Lower leg skin (tissue), 4 donors: ENCODE data around the gene RAB12. TPM values are rescaled to one million over a fixed set of nuclear protein-coding genes. Genes with fewer than 3 reads are reported as not detected.

Source experiments
- DNase-seq, 2 donors: peaks; one replicate each; pipeline ENCODE4 v3.0.0-alpha.2; 2019; ENCODE audit warnings: low spot score in 2 of 2
- H3K4me3 ChIP-seq: fragments of 200-600 bp; sonication (generic); 2 replicates; pipeline ENCODE4 v1.5.1; 2017; ENCODE audit warnings: mild to moderate bottlenecking, low read depth; ENCODE audit not compliant: poor library complexity, severe bottlenecking
- CTCF ChIP-seq, 3 donors: fragments of 450-650 bp; IDR thresholded peaks; one replicate each; pipeline ENCODE4 v1.5.1; 2016; ENCODE audit warnings: antibody characterized with exemption in 3 of 3, mild to moderate bottlenecking in 3 of 3, moderate library complexity in 2 of 3
- POLR2A ChIP-seq, 2 donors: fragments of 450-650 bp; IDR thresholded peaks; one replicate each; pipeline ENCODE4 v1.6.1; 2016 to 2017; ENCODE audit warnings: antibody characterized with exemption in 2 of 2, mild to moderate bottlenecking in 1 of 2, moderate library complexity in 1 of 2
- WGBS, 2 donors: methylation state at CpG; one replicate each; pipeline ENCODE4 v1.1.5; 2018; 5-methylcytosine and 5-hydroxymethylcytosine counted together
- intact Hi-C: fragments of 100-400 bp; cut with DNase I; formaldehyde crosslinking; loops from one replicate; pipeline ENCODE4 v1.15.0; 2023; ENCODE audit warnings: low total_unique reads
- total RNA-seq, 4 donors: library from RNA; depleted of rRNA; stranded (reverse); fragments of >200 nt; gene quantifications; one replicate each; pipeline ENCODE4 v1.1.0, GENCODE V29; 2016

The RAB12 gene
- total RNA-seq, 4 donors from 2014 or later, result 33.6 to 46.8 (median 44.4) TPM

- 74 to 95% methylated on average over 4 of the region's 4 CpGs for WGBS, 2 donors
- DNase-seq, result no peak
- TF ChIP-seq POLR2A (IDR thresholded peaks at IDR 0.05), result no peak
- no peak for TF ChIP-seq CTCF (IDR thresholded peaks at IDR 0.05)
- intact Hi-C loops, result no loop called here
- H3K4me3 ChIP-seq, result no peak overlapping the region
Measured at GRCh38 chr18:8675057-8675456, 65.8 kb downstream of the RAB12 start.

- H3K4me3 ChIP-seq, result no peak overlapping the region
- intact Hi-C loops, result no loop called here
- no peak for DNase-seq
- no peak for TF ChIP-seq CTCF (IDR thresholded peaks at IDR 0.05)
- no peak for TF ChIP-seq POLR2A (IDR thresholded peaks at IDR 0.05)
- WGBS, 2 donors, result 91 to 93% methylated on average over 4 of the region's 4 CpGs
Measured at GRCh38 chr18:8681196-8681595, 72.0 kb downstream of the RAB12 start.

- 92 to 98% methylated on average over 7 of the region's 7 CpGs for WGBS, 2 donors
- TF ChIP-seq POLR2A (IDR thresholded peaks at IDR 0.05), result no peak
- TF ChIP-seq CTCF (IDR thresholded peaks at IDR 0.05), result no peak
- no peak for DNase-seq
- intact Hi-C loops, result no loop called here
- no peak overlapping the region for H3K4me3 ChIP-seq
Measured at GRCh38 chr18:8684577-8684976, 75.3 kb downstream of the RAB12 start.

DNA sequence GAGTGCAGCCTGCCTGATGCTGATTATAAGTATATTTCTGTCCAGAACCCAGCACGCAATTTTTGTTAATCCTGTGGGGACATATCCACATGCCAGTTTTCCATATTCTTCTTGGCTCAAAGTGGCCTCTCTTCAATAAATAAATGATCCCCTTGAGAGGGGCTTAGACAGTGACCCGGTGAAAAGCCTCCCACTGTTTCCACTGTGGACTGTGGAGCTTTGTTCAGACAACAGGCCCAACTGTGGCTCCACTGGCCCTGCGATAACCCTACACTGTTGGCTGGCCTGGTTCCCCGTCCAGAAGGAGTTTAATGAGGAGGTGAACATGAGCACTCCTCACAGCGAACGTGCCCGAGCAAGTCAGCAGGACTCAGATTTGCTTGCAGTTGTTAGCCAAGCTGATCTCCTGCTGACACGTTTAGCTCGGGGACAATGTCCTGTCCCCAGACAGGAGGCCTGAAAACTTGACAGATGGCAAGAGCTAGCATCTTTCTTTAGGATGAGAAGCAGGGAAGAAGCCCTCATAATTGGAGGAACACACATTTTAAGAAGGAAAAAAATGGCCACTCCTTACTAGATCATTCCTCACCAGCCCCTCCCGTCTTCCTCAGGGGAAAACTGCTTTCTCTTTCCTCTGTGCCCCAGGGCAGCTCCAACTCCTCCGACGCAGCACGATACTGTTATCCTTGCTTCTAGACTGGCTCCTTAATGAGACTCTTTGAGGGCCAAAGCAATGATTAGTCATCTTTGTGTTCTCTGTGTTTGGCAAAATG is 76.1 kb downstream of the RAB12 start:
- DNase-seq, result no peak
- 31 to 36% methylated on average over 13 of the region's 13 CpGs for WGBS, 2 donors
- TF ChIP-seq CTCF (IDR thresholded peaks at IDR 0.05) (no peak), POLR2A (IDR thresholded peaks at IDR 0.05) (no peak)
- intact Hi-C loops, result no loop called here
- no peak overlapping the region for H3K4me3 ChIP-seq

GRCh38 chr18:8685914-8686216 is 76.6 kb downstream of the RAB12 start:
- intact Hi-C loops, result no loop called here
- DNase-seq, result no peak
- no peak overlapping the region for H3K4me3 ChIP-seq
- no peak for TF ChIP-seq POLR2A (IDR thresholded peaks at IDR 0.05)
- no peak for TF ChIP-seq CTCF (IDR thresholded peaks at IDR 0.05)
- WGBS, 2 donors, result 63 to 64% methylated on average over 8 of the region's 8 CpGs

GRCh38 chr18:8686611-8687010 is 77.4 kb downstream of the RAB12 start:
- no peak for DNase-seq
- no peak for TF ChIP-seq CTCF (IDR thresholded peaks at IDR 0.05)
- 79 to 80% methylated on average over 6 of the region's 6 CpGs for WGBS, 2 donors
- no peak overlapping the region for H3K4me3 ChIP-seq
- intact Hi-C loops, result no loop called here
